ENCODE measurements around the gene ADARB2. TPM values are rescaled to one million over a fixed set of nuclear protein-coding genes. Genes with fewer than 3 reads are reported as not detected.

Gene ADARB2
- total RNA-seq, 4 donors from 2014 or later = 0.32 to 1.6 (median 0.80) TPM

DNA sequence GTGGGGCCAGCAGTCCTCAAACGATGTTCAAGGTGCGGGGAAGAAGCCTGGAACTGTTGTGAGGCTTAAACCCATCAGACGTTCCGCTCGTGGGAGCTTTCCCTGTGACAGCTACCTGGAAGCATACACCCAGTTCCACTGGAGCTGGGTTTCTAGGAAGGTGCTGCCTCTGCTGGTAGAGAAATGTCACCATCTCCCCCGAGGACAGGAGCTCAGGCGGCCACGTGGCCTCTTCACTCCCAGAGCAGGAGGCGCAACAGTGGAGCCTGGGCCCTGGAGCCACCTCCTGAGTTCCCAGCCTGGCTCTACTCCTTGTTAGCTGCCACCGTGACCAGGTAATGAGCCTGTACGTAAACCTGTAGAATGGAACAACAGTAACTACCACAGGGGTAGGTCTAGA is 156.1 kb downstream of the ADARB2 start:
- TF ChIP-seq POLR2AphosphoS5 (IDR thresholded peaks at IDR 0.05) (no peak), POLR2A (IDR thresholded peaks at IDR 0.05) (no peak), EP300 (IDR thresholded peaks at IDR 0.05) (no peak)
- TF ChIP-seq, protein P1, sequence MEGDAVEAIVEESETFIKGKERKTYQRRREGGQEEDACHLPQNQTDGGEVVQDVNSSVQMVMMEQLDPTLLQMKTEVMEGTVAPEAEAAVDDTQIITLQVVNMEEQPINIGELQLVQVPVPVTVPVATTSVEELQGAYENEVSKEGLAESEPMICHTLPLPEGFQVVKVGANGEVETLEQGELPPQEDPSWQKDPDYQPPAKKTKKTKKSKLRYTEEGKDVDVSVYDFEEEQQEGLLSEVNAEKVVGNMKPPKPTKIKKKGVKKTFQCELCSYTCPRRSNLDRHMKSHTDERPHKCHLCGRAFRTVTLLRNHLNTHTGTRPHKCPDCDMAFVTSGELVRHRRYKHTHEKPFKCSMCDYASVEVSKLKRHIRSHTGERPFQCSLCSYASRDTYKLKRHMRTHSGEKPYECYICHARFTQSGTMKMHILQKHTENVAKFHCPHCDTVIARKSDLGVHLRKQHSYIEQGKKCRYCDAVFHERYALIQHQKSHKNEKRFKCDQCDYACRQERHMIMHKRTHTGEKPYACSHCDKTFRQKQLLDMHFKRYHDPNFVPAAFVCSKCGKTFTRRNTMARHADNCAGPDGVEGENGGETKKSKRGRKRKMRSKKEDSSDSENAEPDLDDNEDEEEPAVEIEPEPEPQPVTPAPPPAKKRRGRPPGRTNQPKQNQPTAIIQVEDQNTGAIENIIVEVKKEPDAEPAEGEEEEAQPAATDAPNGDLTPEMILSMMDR (IDR thresholded peaks at IDR 0.05) = no peak
- DNase-seq (ENCODE audit: low spot score in 2 of 2) = no peak
- Histone ChIP-seq H3K27ac (no peak overlapping the region), H3K9me3 (no peaks in the 10 kb centered on the region), H3K4me3 (no peak overlapping the region), H3K36me3 (no peaks in the 10 kb centered on the region), H3K27me3 (no peaks in the 10 kb centered on the region), H3K4me1 (no peaks in the 10 kb centered on the region)
- WGBS = 78% methylated on average over 7 of the region's 11 CpGs

GRCh38 chr10:1579671-1580070 is 157.7 kb downstream of the ADARB2 start:
- no peaks in the 10 kb centered on the region for H3K9me3 ChIP-seq
- WGBS = 56% methylated on average over 9 of the region's 9 CpGs
- H3K36me3 ChIP-seq = no peaks in the 10 kb centered on the region
- TF ChIP-seq POLR2AphosphoS5 (IDR thresholded peaks at IDR 0.05) = no peak
- no peak for TF ChIP-seq EP300 (IDR thresholded peaks at IDR 0.05)
- TF ChIP-seq, protein P1 (IDR thresholded peaks at IDR 0.05) = no peak
- no peak for TF ChIP-seq POLR2A (IDR thresholded peaks at IDR 0.05)
- H3K4me1 ChIP-seq = no peaks in the 10 kb centered on the region
- peaks cover 4% of the 10 kb centered on the region for H3K27me3 ChIP-seq
- peak in 1 of 2 donors; percentile 64 for DNase-seq (ENCODE audit: low spot score in 2 of 2)
- no peak overlapping the region for H3K27ac ChIP-seq
- no peak overlapping the region for H3K4me3 ChIP-seq

GRCh38 chr10:1579141-1579491 is 158.2 kb downstream of the ADARB2 start:
- Histone ChIP-seq H3K4me3 (no peak overlapping the region), H3K36me3 (no peaks in the 10 kb centered on the region), H3K4me1 (no peaks in the 10 kb centered on the region), H3K27me3 (peaks cover 4% of the 10 kb centered on the region), H3K27ac (no peak overlapping the region), H3K9me3 (no peaks in the 10 kb centered on the region)
- TF ChIP-seq EP300 (IDR thresholded peaks at IDR 0.05) (no peak), POLR2A (IDR thresholded peaks at IDR 0.05) (no peak), POLR2AphosphoS5 (IDR thresholded peaks at IDR 0.05) (no peak)
- TF ChIP-seq, protein P1 (IDR thresholded peaks at IDR 0.05) = no peak
- no peak for DNase-seq (ENCODE audit: low spot score in 2 of 2)
- 73% methylated on average over 6 of the region's 7 CpGs for WGBS

- no peaks in the 10 kb centered on the region for H3K36me3 ChIP-seq
- TF ChIP-seq POLR2AphosphoS5 (IDR thresholded peaks at IDR 0.05) (no peak), POLR2A (IDR thresholded peaks at IDR 0.05) (no peak), EP300 (IDR thresholded peaks at IDR 0.05) (no peak)
- peaks cover 4% of the 10 kb centered on the region for H3K27me3 ChIP-seq
- no peaks in the 10 kb centered on the region for H3K4me1 ChIP-seq
- no peaks in the 10 kb centered on the region for H3K9me3 ChIP-seq
- H3K4me3 ChIP-seq = no peak overlapping the region
- no peak overlapping the region for H3K27ac ChIP-seq
- DNase-seq (ENCODE audit: low spot score in 2 of 2) = peak in 1 of 2 donors; percentile 53
- WGBS = 90% methylated on average over 11 of the region's 19 CpGs
Observed at GRCh38 chr10:1578392-1579140, 158.8 kb downstream of the ADARB2 start.

DNA sequence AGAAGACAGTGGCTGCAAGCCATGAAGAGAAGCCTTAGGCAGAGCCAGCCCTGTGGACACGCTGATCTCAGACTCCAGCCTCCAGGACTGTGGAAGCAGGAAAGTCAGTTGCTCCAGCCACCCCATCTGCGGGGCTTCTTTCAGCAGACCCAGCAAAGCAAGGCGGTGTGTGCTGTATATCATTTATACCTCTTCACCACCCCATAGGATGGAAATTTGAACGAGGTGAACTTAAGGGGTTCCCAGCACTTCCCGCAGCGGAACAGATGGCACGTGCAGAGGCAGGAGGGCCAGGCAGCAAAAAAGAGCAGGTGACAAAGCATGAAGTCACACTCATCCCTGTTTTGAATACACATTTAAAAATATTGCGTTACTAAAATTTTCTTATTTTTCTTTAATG is 159.4 kb downstream of the ADARB2 start:
- WGBS = 83% methylated on average over 8 of the region's 8 CpGs
- TF ChIP-seq POLR2A (IDR thresholded peaks at IDR 0.05) = no peak
- no peak for TF ChIP-seq POLR2AphosphoS5 (IDR thresholded peaks at IDR 0.05)
- no peak for TF ChIP-seq EP300 (IDR thresholded peaks at IDR 0.05)
- TF ChIP-seq, protein P1 (IDR thresholded peaks at IDR 0.05) = no peak

More for the DNA sequence above, 159.4 kb downstream of the ADARB2 start:
- peak in 1 of 2 donors; percentile 37 for DNase-seq (ENCODE audit: low spot score in 2 of 2)
- Histone ChIP-seq H3K4me1 (no peaks in the 10 kb centered on the region), H3K9me3 (no peaks in the 10 kb centered on the region), H3K27me3 (peaks cover 4% of the 10 kb centered on the region), H3K36me3 (no peaks in the 10 kb centered on the region), H3K4me3 (no peak overlapping the region), H3K27ac (no peak overlapping the region)

Data from suprapubic skin (tissue), 4 donors.